ENCODE results near the gene ZNF277.

DNA sequence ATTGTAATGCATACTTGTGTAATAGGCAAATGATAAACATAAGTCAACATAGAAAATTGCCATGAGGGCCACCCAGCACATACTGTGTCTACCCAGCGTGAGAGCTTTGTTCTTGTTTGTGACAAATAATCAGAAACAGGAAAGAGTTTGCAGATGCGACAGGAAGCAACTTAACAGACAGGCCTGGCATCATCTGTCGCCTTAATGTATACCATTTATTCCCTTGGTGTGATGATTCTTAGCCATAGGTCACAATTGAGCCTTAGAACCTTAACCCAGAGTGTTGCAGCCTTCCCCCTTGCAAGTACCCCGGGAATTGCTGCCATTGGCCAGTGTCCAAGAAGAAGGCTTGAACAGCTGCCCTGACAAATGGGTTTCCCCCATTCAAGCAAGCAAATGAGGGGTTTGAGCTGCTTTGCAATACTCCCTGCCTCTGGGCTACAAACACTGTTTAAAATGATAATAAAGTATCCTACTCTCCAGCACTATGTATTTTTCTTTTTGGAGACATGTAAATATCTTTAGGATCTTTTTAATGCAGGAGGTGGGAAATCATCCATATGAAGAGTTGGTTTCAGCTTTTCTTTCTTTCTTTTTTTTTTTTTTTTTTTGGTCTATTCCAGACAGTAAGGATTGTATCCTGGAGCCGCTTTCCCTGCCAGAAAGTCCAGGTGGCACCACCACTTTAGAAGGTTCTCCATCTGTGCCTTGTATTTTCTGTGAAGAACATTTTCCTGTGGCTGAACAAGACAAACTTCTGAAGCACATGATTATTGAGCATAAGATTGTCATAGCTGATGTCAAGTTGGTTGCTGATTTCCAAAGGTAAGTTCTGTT, 80.0 kb downstream of the ZNF277 start:
- no peak for TF ChIP-seq CTCF (IDR thresholded peaks at IDR 0.05)
- no peak for TF ChIP-seq POLR2AphosphoS5 (IDR thresholded peaks at IDR 0.05)
- TF ChIP-seq EP300 (IDR thresholded peaks at IDR 0.05; ENCODE audit: low read depth), result no peak

All from transverse colon (tissue), 4 donors.